Activated CD8-positive, alpha-beta memory T cell treated with anti-CD3 and anti-CD28 coated beads, Interleukin-2, amount 50 U/mL, for 4 hours (primary cell): Measurements from ENCODE around the gene SERPINA9.
"Not testable (repeated sequence)": the region's sequence is repeated elsewhere in the genome, so short reads cannot be mapped to it uniquely, and the experiment has no call there.

Experiments used
- DNase-seq: peaks from one replicate; pipeline ENCODE4 v3.0.0-alpha.2; 2020

Gene SERPINA9, protein sequence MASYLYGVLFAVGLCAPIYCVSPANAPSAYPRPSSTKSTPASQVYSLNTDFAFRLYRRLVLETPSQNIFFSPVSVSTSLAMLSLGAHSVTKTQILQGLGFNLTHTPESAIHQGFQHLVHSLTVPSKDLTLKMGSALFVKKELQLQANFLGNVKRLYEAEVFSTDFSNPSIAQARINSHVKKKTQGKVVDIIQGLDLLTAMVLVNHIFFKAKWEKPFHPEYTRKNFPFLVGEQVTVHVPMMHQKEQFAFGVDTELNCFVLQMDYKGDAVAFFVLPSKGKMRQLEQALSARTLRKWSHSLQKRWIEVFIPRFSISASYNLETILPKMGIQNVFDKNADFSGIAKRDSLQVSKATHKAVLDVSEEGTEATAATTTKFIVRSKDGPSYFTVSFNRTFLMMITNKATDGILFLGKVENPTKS

DNA sequence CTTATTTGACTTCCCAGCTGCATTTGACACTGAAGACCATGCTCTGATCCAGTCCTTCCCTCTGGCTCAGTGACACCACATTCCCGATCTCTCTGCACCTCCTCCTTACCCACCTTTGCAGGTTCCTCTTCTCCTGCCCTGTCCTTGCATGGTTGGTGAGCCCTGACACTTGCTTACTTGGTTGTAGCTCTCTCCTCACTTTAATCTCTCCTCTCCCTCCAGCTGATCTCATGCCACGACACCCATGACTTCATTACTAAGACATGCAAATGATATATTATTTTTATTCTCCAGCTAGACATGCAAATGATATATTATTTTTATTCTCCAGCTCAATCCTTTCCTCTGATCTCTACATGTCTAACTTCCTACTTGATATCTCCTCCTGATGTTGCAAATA is at the start of gene SERPINA9:
Gene SERPINA9 (minus strand): TSS at position 175 of the 400 bp plus-strand sequence. CDS start 6,357 bp downstream, outside the sequence.
- DNase-seq = no peak

DNA sequence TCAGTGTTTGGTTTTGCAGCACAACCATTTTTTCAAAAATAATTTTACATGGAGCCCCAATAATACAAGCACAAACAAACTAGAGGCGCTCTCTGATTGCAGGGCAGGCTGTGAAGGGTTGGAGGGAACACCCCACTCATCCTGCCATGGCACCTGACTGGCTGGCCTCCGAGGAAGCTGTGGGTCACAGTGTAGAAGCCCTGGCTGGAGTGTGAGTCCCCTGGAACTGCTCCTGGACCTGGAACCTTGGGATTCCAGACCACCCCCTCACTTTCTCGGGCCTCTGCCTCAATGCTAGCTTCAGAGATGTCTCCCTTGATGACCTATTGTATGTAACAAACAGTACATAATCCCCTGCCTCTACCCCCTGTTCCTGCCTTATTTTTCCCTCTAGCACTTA is 48.1 kb upstream of the SERPINA9 start:
- DNase-seq = no peak

GRCh38 chr14:94523265-94523664 is 47.3 kb upstream of the SERPINA9 start:
- DNase-seq = no peak

- DNase-seq = no peak
Observed at GRCh38 chr14:94522115-94522724, 46.2 kb upstream of the SERPINA9 start.

- no peak for DNase-seq
Observed at GRCh38 chr14:94521375-94522114, 45.5 kb upstream of the SERPINA9 start.

DNA sequence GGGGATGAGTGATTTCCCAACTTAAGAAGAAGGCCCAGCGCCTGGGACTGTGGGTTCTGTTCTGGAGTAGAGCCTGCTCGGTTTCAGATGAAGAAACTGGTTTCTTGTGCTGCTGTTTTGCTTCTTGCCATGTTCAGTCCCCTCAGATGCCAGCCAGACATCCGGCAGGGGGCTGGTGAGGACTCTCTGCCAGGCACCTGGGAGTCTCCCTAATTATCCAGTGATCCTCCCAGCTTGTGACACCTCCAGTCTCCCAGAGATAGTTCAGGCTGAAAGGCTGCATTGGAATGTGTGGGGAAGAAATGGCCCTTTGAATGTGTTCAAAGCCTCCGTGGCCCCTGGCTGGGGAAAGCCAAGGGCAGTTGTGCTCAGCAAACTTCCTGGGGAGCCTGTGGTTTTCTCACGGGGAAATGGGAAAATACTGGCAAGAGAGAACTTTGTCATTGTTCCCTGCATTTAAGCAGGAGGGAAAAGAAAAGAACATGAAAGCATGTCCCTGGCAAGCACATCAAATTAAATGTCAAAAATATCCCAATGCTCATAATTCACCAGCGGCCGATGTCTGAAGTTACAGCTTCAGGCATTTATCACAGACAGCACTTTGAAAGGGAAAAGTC is 41.8 kb upstream of the SERPINA9 start:
- no peak for DNase-seq

DNA sequence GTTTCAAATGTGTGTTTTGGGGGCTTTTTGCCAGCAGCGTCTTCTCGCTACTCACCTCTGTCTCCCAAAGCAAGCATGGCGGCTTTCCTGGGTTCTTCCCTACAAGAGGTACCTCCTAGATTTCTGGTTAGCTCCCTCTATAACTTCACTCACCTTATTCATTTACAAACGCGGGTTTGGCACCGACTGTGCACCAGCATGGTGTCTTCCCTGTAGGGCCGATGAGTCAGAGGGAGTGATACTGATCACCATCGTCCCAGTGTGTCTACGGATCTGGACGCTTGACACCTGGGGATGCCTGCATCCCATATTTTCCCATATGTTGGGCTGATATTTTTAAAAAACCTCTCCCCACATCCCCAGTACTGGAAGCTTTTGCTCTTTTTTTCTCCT is 41.2 kb upstream of the SERPINA9 start:
- DNase-seq = no peak

DNA sequence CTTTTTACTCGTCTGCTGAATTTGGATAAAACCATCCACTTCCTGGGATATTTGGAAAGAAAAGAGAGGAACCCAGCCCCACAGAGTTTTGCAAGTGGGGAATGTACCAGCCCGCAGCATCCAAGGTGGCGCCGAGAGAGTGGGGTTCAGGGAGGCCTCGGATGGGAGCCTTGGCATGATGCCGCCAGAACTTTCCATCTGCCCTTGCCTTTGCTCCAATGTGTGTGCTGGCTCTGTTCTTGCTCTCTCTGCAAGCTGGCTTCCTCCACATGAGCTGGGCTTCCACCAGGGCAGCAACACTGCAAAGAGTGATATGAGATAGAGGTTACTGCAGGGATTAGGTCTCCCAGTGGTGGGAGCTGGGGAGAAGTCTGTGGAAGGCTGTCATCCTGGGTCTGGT is 39.9 kb upstream of the SERPINA9 start:
- DNase-seq = no peak

DNA sequence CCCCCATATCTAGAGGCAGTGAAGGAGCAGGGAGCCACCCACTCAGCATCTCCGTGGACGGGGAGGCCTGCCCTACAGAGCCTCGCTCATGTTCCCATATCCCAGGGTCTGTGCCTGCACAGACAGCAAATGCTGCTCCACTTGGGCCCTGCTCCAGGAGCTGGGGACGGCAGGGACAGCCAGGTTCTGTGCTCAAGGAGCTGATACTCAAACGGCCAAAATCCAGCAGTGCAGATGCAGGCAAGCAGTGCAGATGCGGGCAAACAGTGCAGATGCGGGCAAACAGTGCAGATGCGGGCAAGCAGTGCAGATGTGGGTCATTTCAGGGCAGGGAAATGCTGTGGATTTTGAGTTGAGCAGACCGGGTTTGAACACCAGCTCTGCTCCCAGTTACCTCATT is 39.4 kb upstream of the SERPINA9 start:
- DNase-seq = no peak

- DNase-seq = no peak
Observed at GRCh38 chr14:94514351-94514750, 38.4 kb upstream of the SERPINA9 start.

- DNase-seq = not testable (repeated sequence)
Observed at GRCh38 chr14:94510481-94510880, 34.5 kb upstream of the SERPINA9 start.

DNA sequence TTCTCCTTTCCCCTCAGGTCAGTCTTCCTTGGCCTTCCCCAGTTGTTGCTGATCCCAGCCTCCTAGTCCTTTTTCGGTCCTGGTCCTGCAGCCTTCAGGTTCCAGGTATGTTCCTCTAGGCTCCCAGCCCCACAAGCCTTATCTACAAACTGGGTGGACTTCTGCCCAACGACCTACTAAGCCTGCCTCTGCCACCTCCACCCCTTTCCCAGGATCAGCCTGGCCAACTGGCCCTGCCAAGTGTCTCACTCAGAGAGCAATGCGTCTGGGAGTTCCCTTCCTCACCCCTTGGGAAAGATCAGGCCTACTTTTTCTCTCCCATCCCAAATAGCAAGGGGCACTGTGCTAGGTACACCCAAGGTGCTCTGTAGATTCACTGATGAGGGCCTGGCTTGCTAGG is 33.4 kb upstream of the SERPINA9 start, which contains the start of gene SERPINA12:
Gene SERPINA12 (minus strand): TSS at position 114 of the 400 bp plus-strand sequence. CDS start 11,072 bp downstream, outside the sequence.
- DNase-seq = no peak

- DNase-seq = no peak
Observed at GRCh38 chr14:94505641-94506040, 29.6 kb upstream of the SERPINA9 start.

- no peak for DNase-seq
Observed at GRCh38 chr14:94505206-94505605, 29.2 kb upstream of the SERPINA9 start.

DNA sequence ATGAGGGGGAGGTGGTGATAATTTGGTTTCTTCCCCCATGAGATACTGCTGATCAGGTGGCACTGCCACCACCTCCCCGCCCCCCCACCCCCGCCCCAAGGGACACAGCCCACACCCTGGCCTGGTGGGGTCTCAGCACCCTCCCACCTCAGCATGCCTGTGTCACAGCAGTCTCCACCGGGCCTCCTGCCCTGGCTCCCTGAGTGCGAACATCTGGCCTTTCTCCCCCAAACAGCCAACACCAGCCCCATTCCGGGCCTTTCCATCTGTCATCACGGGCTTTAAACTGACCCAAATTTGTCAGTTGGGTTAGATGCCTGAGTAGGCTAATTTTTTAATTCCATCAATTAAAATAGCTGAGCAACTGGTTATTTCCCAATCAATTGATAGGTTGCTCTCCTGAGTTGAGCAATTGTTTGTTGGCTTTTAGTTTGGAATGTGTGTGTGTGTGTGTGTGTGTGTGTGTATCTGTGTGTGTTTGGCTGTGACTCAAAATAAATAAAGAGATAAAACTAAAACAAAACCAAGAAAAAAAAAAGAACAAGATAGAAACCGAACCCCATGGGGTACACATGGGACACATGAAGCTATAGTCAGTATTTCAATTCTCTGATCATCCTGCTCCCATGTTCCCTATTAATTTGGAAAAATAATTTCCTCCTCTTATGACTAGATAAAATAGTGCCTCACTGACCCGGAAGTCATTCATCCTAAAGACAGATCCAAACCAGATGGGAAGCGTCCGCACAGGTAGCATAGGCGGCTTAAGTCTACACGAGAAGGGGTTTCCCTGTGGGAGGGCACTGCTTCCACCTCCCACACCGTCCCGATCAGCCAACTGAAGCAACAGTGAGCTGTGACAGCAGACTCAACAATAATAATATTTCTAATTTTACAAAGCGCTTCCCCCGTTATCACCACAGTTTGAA is 25.9 kb upstream of the SERPINA9 start:
- no peak for DNase-seq

DNA sequence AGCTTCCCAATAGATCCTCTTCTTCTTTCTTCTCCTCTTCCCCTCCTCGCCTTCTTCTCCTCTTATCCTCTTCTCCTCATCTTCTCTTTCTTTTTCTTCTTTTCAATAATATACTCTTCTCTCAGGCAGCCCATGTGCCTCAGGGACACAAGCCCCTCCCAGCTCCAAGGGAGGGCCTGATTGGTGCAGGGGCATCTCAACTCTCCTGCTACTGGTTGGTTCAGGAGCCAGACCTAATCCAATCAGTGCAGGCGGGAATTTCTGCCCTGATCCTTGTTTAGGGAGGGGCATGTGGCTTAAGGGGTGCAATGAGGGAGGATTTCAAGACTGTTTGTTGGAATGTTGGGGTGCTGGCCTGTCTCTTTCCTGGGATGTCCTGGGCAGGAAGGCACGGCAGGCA is 24.3 kb upstream of the SERPINA9 start:
- no peak for DNase-seq

- DNase-seq = no peak
Observed at GRCh38 chr14:94499673-94500072, 23.7 kb upstream of the SERPINA9 start.

GRCh38 chr14:94498215-94498614 is 22.2 kb upstream of the SERPINA9 start:
- no peak for DNase-seq

DNA sequence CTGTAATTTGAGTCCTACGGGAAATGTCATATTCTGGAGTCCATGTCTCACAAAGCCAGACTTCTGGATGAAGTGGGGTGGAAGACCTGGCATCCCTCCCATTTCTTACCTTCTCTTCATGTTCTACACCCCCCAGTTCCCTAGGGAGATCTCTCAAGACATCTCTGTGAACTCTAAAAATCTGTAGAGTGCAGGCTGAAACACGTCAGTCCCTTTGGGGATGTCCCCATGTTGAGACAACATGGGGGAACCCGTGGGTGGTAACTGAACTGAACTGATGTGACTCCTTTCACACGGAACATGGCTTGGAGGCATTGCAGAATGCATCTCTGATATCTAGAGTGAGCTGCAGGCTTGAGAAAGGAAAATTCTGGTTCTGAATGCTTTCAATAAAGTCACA is 18.1 kb upstream of the SERPINA9 start:
- DNase-seq = no peak

- no peak for DNase-seq
Observed at GRCh38 chr14:94491511-94491910, 15.5 kb upstream of the SERPINA9 start.

DNA sequence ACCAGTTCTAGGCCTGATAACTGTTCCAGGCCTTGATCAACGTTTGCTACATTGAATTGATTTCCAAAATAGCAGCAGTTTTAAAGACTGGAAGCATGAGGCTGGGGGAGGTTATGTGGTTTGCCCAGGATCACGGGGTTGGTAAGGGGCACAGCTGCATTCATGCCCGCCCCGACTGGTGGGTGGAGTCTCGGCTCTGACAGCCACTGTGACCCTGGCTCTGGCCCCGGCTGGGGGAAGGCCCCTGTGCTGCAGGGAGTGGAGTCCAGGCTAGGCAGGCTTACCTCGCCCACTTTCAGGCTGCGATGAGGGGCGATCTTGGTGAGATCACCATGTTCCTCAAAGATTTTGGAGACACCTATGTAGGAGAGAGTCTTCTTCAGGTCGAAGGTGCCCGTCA is 13.3 kb upstream of the SERPINA9 start:
- no peak for DNase-seq

DNA sequence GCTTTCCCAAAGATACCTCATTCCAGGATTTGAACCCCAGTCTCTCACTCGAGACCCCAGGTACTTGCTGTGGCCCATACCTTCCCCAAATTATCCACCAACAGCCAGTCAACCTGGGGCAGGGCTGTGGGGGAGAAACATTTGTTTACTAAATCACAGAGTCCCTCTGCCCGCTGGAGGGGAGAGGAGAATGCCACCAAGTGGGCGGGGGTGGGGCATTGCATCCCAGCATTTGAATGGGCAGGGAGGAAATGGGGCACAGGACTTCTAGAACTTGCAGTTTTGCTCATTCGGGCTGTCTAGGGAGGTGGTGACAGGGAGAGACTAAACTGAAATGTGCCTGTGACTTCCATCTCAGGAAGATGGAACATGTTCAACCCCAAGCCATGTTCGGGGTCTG is 10.9 kb upstream of the SERPINA9 start:
- DNase-seq = no peak
